ENCODE measurements around the gene DIAPH3.

- TF ChIP-seq CTCF (IDR thresholded peaks at IDR 0.05; ENCODE audit: low read depth, low read length, poor library complexity, severe bottlenecking) (no peak), EZH2phosphoT487 (IDR thresholded peaks at IDR 0.05; ENCODE audit: borderline replicate concordance, low read length) (no peak)
These were observed 69.2 kb downstream of the DIAPH3 start for GRCh38 chr13:60094385-60095088.

All from DOHH2 (cell line).